DOHH2 (cell line): ENCODE data around the gene MED4.

Experiments
- CTCF ChIP-seq: fragments of 200-600 bp; sonication (generic); IDR thresholded peaks from one replicate; pipeline ENCODE4 v1.5.1; 2014; ENCODE audit warnings: antibody characterized with exemption, mild to moderate bottlenecking, low read depth, low read length; ENCODE audit not compliant: poor library complexity, severe bottlenecking
- EZH2phosphoT487 ChIP-seq: fragments of 200-600 bp; sonication (generic); IDR thresholded peaks from 2 replicates; pipeline ENCODE4 v1.6.1; 2017; ENCODE audit warnings: borderline replicate concordance, mild to moderate bottlenecking, antibody characterized with exemption, low read length, moderate library complexity, mixed read lengths

GRCh38 chr13:48055712-48056111 is 39.2 kb downstream of the MED4 start:
- TF ChIP-seq CTCF (no peak), EZH2phosphoT487 (no peak)
